A673 (cell line): ENCODE data around the gene IPMK.

Experiments used
- CTCF ChIP-seq: fragments of 300-800, 200-600 bp; sonication (generic); conservative IDR thresholded peaks from 2 replicates; pipeline ENCODE4 v1.5.1; 2017; ENCODE audit warnings: low read depth, mild to moderate bottlenecking, antibody characterized with exemption, low read length, moderate library complexity, mixed read lengths
- EZH2 ChIP-seq: fragments of 200-600 bp; sonication (generic); IDR thresholded peaks from 2 replicates; pipeline ENCODE4 v1.6.1; 2017; ENCODE audit warnings: borderline replicate concordance, low read depth, mild to moderate bottlenecking, mixed read lengths, antibody characterized with exemption, low read length; ENCODE audit not compliant: poor library complexity, severe bottlenecking

GRCh38 chr10:58174831-58175230 is 92.9 kb downstream of the IPMK start:
- TF ChIP-seq CTCF (no peak), EZH2 (no peak)
